Vagina (tissue), 2 donors: Measurements from ENCODE around the gene ACSF2.

Experiments used
- POLR2AphosphoS5 ChIP-seq, 2 donors: sonication (generic); formaldehyde crosslinking; IDR thresholded peaks; one replicate each; pipeline ENCODE4 v1.9.0; 2017; ENCODE audit warnings: antibody characterized with exemption in 2 of 2, mild to moderate bottlenecking in 2 of 2, low read depth in 1 of 2; ENCODE audit not compliant: insufficient read depth in 1 of 2
- TF ChIP-seq, protein P1 (sequence below), 3 experiments: fragments of 450-650 bp in 2 of 3; fragments of 200-600 bp in 1 of 3; sonication (generic) in 1 of 3; IDR thresholded peaks; one replicate each; pipeline ENCODE4 v1.5.1; 2017 to 2019; ENCODE audit warnings: antibody characterized with exemption in 3 of 3, mild to moderate bottlenecking in 2 of 3, moderate library complexity in 2 of 3

DNA sequence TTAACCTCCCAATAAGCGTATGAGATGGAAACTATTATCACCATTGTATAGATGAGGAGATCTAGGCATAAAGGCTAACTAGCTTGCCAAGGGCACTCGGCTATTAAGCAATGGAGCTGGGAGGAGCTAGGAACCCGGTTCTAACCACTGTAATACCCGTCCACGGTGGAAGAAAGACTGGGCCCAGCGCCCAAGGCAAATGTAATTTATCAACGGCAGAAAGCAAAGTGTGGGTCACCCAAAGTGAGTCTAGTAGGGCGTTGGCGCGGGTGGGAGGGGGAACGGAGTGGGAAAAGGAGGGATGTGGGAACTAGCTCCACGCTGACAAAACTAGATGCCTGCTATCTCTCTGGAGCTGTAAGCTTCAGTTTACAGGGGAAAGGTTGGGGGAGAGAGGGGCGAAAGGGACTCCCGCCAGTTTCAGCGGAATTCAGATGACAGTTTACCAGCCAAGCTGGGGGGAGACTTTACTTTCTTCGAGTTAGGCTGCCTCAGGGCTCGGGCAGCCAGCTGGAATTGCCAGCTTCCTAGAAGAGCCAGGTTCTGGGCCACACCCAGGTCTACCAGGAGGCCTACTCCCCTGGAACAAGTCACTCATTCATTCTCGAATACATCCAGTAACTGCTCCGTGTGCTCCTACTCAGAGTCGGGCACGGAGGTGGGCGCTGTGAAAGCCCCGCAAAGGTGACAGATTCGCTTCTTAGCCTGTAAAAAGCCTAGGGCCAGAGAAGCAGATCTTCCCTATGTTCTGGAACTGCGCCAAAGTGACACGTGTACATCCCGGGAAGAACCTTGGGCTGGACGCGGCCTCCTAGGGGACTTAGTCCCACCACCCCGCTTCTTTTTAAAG is 29.5 kb upstream of the ACSF2 start:
- no peak for TF ChIP-seq POLR2AphosphoS5 (IDR thresholded peaks at IDR 0.05; ENCODE audit: insufficient read depth in 1 of 2, low read depth in 1 of 2)
- TF ChIP-seq, protein P1, sequence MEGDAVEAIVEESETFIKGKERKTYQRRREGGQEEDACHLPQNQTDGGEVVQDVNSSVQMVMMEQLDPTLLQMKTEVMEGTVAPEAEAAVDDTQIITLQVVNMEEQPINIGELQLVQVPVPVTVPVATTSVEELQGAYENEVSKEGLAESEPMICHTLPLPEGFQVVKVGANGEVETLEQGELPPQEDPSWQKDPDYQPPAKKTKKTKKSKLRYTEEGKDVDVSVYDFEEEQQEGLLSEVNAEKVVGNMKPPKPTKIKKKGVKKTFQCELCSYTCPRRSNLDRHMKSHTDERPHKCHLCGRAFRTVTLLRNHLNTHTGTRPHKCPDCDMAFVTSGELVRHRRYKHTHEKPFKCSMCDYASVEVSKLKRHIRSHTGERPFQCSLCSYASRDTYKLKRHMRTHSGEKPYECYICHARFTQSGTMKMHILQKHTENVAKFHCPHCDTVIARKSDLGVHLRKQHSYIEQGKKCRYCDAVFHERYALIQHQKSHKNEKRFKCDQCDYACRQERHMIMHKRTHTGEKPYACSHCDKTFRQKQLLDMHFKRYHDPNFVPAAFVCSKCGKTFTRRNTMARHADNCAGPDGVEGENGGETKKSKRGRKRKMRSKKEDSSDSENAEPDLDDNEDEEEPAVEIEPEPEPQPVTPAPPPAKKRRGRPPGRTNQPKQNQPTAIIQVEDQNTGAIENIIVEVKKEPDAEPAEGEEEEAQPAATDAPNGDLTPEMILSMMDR (IDR thresholded peaks at IDR 0.05): no peak
